Gastroesophageal sphincter (tissue), 4 donors: ENCODE data around the gene LAMB4. TPM values are rescaled to one million over a fixed set of nuclear protein-coding genes. Genes with fewer than 3 reads are reported as not detected.

Experiments used
- ATAC-seq: fragments of 150-250 bp; one replicate; pipeline ENCODE4 v1.9.1; 2016; ENCODE audit warnings: mild to moderate bottlenecking, moderate library complexity
- H3K27ac ChIP-seq, 4 donors: fragments of 200-600 bp; sonication (generic) in 3 of 4; 1 replicate in 3 of 4; 2 replicates in 1 of 4; pipeline ENCODE4 v1.5.1; 2016 to 2019
- H3K27me3 ChIP-seq: fragments of 200-600 bp; sonication (generic); one replicate; pipeline ENCODE4 v1.5.1; 2019
- H3K36me3 ChIP-seq, 2 donors: fragments of 200-600 bp; sonication (generic); one replicate each; pipeline ENCODE4 v1.5.1; 2019; ENCODE audit warnings: control low read depth in 1 of 2
- H3K4me1 ChIP-seq, 3 donors: fragments of 200-600 bp; sonication (generic); 1 replicate in 2 of 3; 2 replicates in 1 of 3; pipeline ENCODE4 v1.5.1; 2016 to 2019; ENCODE audit warnings: control low read depth in 2 of 3
- H3K4me3 ChIP-seq, 2 donors: fragments of 200-600 bp; sonication (generic); one replicate each; pipeline ENCODE4 v1.5.1; 2019; ENCODE audit warnings: mild to moderate bottlenecking in 1 of 2, moderate library complexity in 1 of 2
- H3K9me3 ChIP-seq, 3 donors: fragments of 200-600 bp; sonication (generic); one replicate each; pipeline ENCODE4 v1.5.1; 2017 to 2019; ENCODE audit warnings: control low read depth in 2 of 3
- EP300 ChIP-seq: sonication (generic); formaldehyde crosslinking; IDR thresholded peaks from one replicate; pipeline ENCODE4 v1.6.1; 2017; ENCODE audit warnings: antibody characterized with exemption, mild to moderate bottlenecking
- POLR2A ChIP-seq, 2 donors: fragments of 450-650 bp; IDR thresholded peaks; one replicate each; pipeline ENCODE4 v1.6.1; 2017; ENCODE audit warnings: antibody characterized with exemption in 2 of 2, mild to moderate bottlenecking in 2 of 2, moderate library complexity in 1 of 2
- POLR2AphosphoS5 ChIP-seq: sonication (generic); formaldehyde crosslinking; IDR thresholded peaks from one replicate; pipeline ENCODE4 v1.6.1; 2017; ENCODE audit warnings: antibody characterized with exemption
- WGBS, 2 donors: methylation state at CpG; one replicate each; pipeline ENCODE4 v1.1.5; 2018; ENCODE audit warnings: low coverage in 1 of 2; 5-methylcytosine and 5-hydroxymethylcytosine counted together
- total RNA-seq, 4 donors: library from RNA; depleted of rRNA; stranded (reverse); fragments of >200 nt; gene quantifications; one replicate each; pipeline ENCODE4 v1.1.0, GENCODE V29; 2016
- TF ChIP-seq, protein P1 (sequence below), 4 experiments: fragments of 200-600 bp in 2 of 4; fragments of 450-650 bp in 2 of 4; sonication (generic) in 1 of 4; IDR thresholded peaks; one replicate each; pipeline ENCODE4 v1.5.1; 2017 to 2019; ENCODE audit warnings: antibody characterized with exemption in 4 of 4, mild to moderate bottlenecking in 2 of 4, moderate library complexity in 2 of 4

LAMB4 gene
- total RNA-seq, 4 donors from 2014 or later = 0.23 to 0.82 TPM; not detected in 2

DNA sequence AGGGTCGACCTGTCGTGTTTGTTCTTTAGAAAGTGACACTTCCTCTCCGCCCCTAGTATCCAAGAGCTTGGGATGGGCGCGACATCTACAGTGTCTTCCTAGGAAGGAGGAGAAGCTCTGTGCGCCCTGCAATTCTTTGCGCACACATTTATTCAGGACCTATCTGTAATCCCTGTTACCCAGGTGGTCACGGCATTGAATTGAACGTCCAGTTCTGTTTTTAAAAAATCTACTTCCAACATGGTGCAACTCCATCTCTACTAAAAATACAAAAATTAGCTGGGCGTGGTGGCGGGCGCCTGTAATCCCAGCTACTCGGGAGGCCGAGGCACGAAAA, 126.6 kb downstream of the LAMB4 start:
- Histone ChIP-seq H3K4me1 (peaks cover 0 to 52% (median 12%) of the 10 kb centered on the region in 3 donors), H3K36me3 (no peaks in the 10 kb centered on the region), H3K27ac (peak overlapping the region in 3 of 4 donors; percentile 84 to 90 (median 90)), H3K4me3 (peak overlapping the region; percentile 67 to 82), H3K9me3 (no peaks in the 10 kb centered on the region), H3K27me3 (no peaks in the 10 kb centered on the region)
- ATAC-seq = no peak
- WGBS, 2 donors = 53 to 60% methylated on average over 13 to 14 of the region's 15 CpGs
- TF ChIP-seq POLR2AphosphoS5 (no peak), EP300 (no peak)

- TF ChIP-seq, protein P1, sequence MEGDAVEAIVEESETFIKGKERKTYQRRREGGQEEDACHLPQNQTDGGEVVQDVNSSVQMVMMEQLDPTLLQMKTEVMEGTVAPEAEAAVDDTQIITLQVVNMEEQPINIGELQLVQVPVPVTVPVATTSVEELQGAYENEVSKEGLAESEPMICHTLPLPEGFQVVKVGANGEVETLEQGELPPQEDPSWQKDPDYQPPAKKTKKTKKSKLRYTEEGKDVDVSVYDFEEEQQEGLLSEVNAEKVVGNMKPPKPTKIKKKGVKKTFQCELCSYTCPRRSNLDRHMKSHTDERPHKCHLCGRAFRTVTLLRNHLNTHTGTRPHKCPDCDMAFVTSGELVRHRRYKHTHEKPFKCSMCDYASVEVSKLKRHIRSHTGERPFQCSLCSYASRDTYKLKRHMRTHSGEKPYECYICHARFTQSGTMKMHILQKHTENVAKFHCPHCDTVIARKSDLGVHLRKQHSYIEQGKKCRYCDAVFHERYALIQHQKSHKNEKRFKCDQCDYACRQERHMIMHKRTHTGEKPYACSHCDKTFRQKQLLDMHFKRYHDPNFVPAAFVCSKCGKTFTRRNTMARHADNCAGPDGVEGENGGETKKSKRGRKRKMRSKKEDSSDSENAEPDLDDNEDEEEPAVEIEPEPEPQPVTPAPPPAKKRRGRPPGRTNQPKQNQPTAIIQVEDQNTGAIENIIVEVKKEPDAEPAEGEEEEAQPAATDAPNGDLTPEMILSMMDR (IDR thresholded peaks at IDR 0.05) = no peak
- TF ChIP-seq POLR2A (IDR thresholded peaks at IDR 0.05) (peak; percentile 61 to 66), POLR2AphosphoS5 (peak; percentile 63), EP300 (no peak)
- peaks cover 0 to 58% (median 12%) of the 10 kb centered on the region in 3 donors for H3K4me1 ChIP-seq
- H3K9me3 ChIP-seq = no peaks in the 10 kb centered on the region
- peak within 1 kb of the TSS; percentile 67 to 82 for H3K4me3 ChIP-seq
- peaks cover 0 to 2% of the 10 kb centered on the region in 2 donors for H3K36me3 ChIP-seq
- peak within 1 kb of the TSS; percentile 44 to 90 (median 87) for H3K27ac ChIP-seq
- ATAC-seq = peak; percentile 79
- H3K27me3 ChIP-seq = no peaks in the 10 kb centered on the region
- 0% methylated on average over 8 to 12 of the region's 75 CpGs for WGBS, 2 donors
Observed at GRCh38 chr7:108002726-108003598, 127.2 kb downstream of the LAMB4 start, which contains the start of gene LAMB1. Gene LAMB1, minus strand, starts transcription at chr7:108003161. Its CDS starts 276 bp downstream, at chr7:108002885.

- WGBS, 2 donors = 0 to 1% methylated on average over 2 to 15 of the region's 75 CpGs
- Histone ChIP-seq H3K4me3 (peak overlapping the region; percentile 67 to 82), H3K9me3 (no peaks in the 10 kb centered on the region), H3K4me1 (peaks cover 0 to 64% (median 12%) of the 10 kb centered on the region in 3 donors), H3K27me3 (no peaks in the 10 kb centered on the region), H3K27ac (peak overlapping the region; percentile 44 to 90 (median 87)), H3K36me3 (peaks cover 0 to 9% of the 10 kb centered on the region in 2 donors)
- ATAC-seq = peak; percentile 19
- TF ChIP-seq EP300 = no peak
- peak; percentile 32 for TF ChIP-seq POLR2AphosphoS5
- no peak for TF ChIP-seq POLR2A (IDR thresholded peaks at IDR 0.05)
- TF ChIP-seq, protein P1 (IDR thresholded peaks at IDR 0.05) = no peak
Observed at GRCh38 chr7:108001764-108002725, 128.1 kb downstream of the LAMB4 start.

GRCh38 chr7:108000875-108001763, 129.0 kb downstream of the LAMB4 start:
- peak overlapping the region in 3 of 4 donors; percentile 84 to 90 (median 90) for H3K27ac ChIP-seq
- ATAC-seq = peak; percentile 20
- H3K4me3 ChIP-seq = peak overlapping the region; percentile 67 to 82
- no peaks in the 10 kb centered on the region for H3K9me3 ChIP-seq
- TF ChIP-seq, protein P1 (IDR thresholded peaks at IDR 0.05) = peak in 1 of 4 experiments; percentile 39
- TF ChIP-seq EP300 = no peak
- H3K36me3 ChIP-seq = peaks cover 0 to 12% of the 10 kb centered on the region in 2 donors
- WGBS, 2 donors = 8 to 42% methylated on average over 4 of the region's 37 CpGs
- peaks cover 2 to 68% (median 16%) of the 10 kb centered on the region in 3 donors for H3K4me1 ChIP-seq
- no peaks in the 10 kb centered on the region for H3K27me3 ChIP-seq
